Measurements from ENCODE around the gene CDC73. TPM values are rescaled to one million over a fixed set of nuclear protein-coding genes. Genes with fewer than 3 reads are reported as not detected.

CDC73 gene
- total RNA-seq, 1 experiment from 2014 or later: 62.5 TPM

DNA sequence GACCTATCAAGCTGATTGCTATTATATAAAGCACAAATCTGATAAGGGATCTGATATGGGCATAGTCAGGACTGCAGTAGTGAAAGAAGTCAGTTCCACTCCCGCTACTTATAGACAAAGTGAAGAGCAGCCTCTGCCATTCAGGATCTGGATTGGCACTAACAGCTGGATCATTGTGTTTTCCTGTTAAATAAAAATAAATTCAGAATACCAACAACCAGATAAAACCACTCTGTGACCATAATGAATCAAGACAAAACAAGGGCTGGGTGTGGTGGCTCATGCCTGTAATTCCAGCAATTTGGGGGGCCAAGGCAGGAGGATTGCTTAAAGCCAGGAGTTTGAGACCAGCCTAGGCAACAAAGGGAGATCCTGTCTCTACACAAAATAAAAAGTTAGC lies 11.6 kb upstream of the CDC73 start:
- DNase-seq: no peak
- H3K4me2 ChIP-seq (ENCODE audit: insufficient read depth, insufficient read length, low read length): no peak overlapping the region
- no peaks in the 10 kb centered on the region for H3K23me2 ChIP-seq (ENCODE audit: insufficient read length, low read depth, low read length, poor library complexity, severe bottlenecking)
- no peaks in the 10 kb centered on the region for H3K79me2 ChIP-seq (ENCODE audit: insufficient read depth, low read length)
- no peak overlapping the region for H2BK20ac ChIP-seq (ENCODE audit: low read depth, low read length, poor library complexity, severe bottlenecking)
- Mint-ChIP-seq H3K27ac (no peak overlapping the region), H3K27me3 (ENCODE audit: low read depth) (no peaks in the 10 kb centered on the region), H3K4me3 (no peak overlapping the region), H3K4me1 (peaks cover 30 to 34% of the 10 kb centered on the region in 2 experiments), H3K9me3 (no peaks in the 10 kb centered on the region), H3K36me3 (ENCODE audit: insufficient read depth in 1 of 3, low read depth in 3 of 3) (no peaks in the 10 kb centered on the region)
- H3K18ac ChIP-seq (ENCODE audit: insufficient read length, low read depth, low read length): no peak overlapping the region
- no peaks in the 10 kb centered on the region for H3K79me1 ChIP-seq (ENCODE audit: insufficient read depth, low read depth, low read length, poor library complexity, severe bottlenecking)
- H3K9ac ChIP-seq (ENCODE audit: extremely low read depth, insufficient read length, low read length): no peak overlapping the region
- H3T11ph ChIP-seq (ENCODE audit: low read length): no peak overlapping the region
- peaks cover 7% of the 10 kb centered on the region; the same call in 1 of the 2 replicates for H3K4me1 ChIP-seq (ENCODE audit: insufficient read depth, low read length)
- no peak overlapping the region for H3K4ac ChIP-seq (ENCODE audit: low read depth, low read length)
- no CpG with 5 or more reads among the region's 1 CpG for WGBS (ENCODE audit: extremely low coverage, insufficient read length, low lambda C conversion rate)
- no peak overlapping the region for H4K91ac ChIP-seq (ENCODE audit: insufficient read length, low read depth, low read length)
- H2AFZ ChIP-seq (ENCODE audit: low read length): no peak overlapping the region
- no peaks in the 10 kb centered on the region for H3K27me3 ChIP-seq (ENCODE audit: insufficient read depth, low read length)
- no peak overlapping the region for H2AK5ac ChIP-seq (ENCODE audit: insufficient read length, low read length)
- H2BK12ac ChIP-seq (ENCODE audit: insufficient read length, low read depth, low read length): no peak overlapping the region
- no peak overlapping the region for H3K56ac ChIP-seq (ENCODE audit: insufficient read length, low read depth, low read length)
- H2BK15ac ChIP-seq (ENCODE audit: low read depth, low read length): no peak overlapping the region
- H4K8ac ChIP-seq (replicated peaks; ENCODE audit: insufficient read length, low read depth, low read length): no peak overlapping the region
- no peak for TF ChIP-seq CTCF (conservative IDR thresholded peaks at IDR 0.05)
- no peak overlapping the region for H2BK120ac ChIP-seq (ENCODE audit: low read depth, low read length, poor library complexity, severe bottlenecking)
- no peak overlapping the region for H3K23ac ChIP-seq (ENCODE audit: insufficient read length, low read depth, low read length)
- no peak overlapping the region for H2BK5ac ChIP-seq (ENCODE audit: insufficient read length, low read length)
- no peak overlapping the region for H4K5ac ChIP-seq (ENCODE audit: insufficient read length, low read depth, low read length)
- H3K27ac ChIP-seq (ENCODE audit: insufficient read length, low read depth, low read length): no peak overlapping the region
- no peak overlapping the region for H3K14ac ChIP-seq (ENCODE audit: insufficient read depth, low read length)
- H3K9me3 ChIP-seq (ENCODE audit: control insufficient read depth, low read depth, low read length): no peaks in the 10 kb centered on the region
- H4K20me1 ChIP-seq (ENCODE audit: control insufficient read depth, insufficient read depth, insufficient read length): no peaks in the 10 kb centered on the region

Measured in H9 (cell line).